PFSK-1 (cell line): ENCODE measurements around the gene NDST1.

Experiments
- FOXP2 ChIP-seq: optimal IDR thresholded peaks from 2 replicates; pipeline ENCODE3; 2011; ENCODE audit warnings: borderline replicate concordance, control low read depth, inconsistent platforms; ENCODE audit not compliant: insufficient read depth; ENCODE audit errors: extremely low read length, extremely low read depth
- POLR2AphosphoS5 ChIP-seq: IDR thresholded peaks from 2 replicates; pipeline ENCODE4 v1.6.1; 2012; ENCODE audit warnings: low read depth, mild to moderate bottlenecking, control low read depth, low read length, moderate library complexity
- SIN3A ChIP-seq: IDR thresholded peaks from 2 replicates; pipeline ENCODE4 v1.6.1; 2012; ENCODE audit warnings: mild to moderate bottlenecking, low read length, moderate library complexity, borderline replicate concordance; ENCODE audit not compliant: insufficient read depth
- TAF1 ChIP-seq: IDR thresholded peaks from 2 replicates; pipeline ENCODE4 v1.6.1; 2012; ENCODE audit warnings: low read length, control low read depth, borderline replicate concordance; ENCODE audit not compliant: insufficient read depth
- TF ChIP-seq, protein P1 (sequence below), 2 experiments: IDR thresholded peaks; 2 replicates each; pipeline versions ENCODE4 v1.6.1 to v1.8.0; 2011 to 2012; ENCODE audit warnings: low read depth in 2 of 2, low read length in 2 of 2, control low read depth in 1 of 2, inconsistent platforms in 1 of 2, mild to moderate bottlenecking in 1 of 2, moderate library complexity in 1 of 2; ENCODE audit not compliant: insufficient read depth in 1 of 2

Gene NDST1

DNA sequence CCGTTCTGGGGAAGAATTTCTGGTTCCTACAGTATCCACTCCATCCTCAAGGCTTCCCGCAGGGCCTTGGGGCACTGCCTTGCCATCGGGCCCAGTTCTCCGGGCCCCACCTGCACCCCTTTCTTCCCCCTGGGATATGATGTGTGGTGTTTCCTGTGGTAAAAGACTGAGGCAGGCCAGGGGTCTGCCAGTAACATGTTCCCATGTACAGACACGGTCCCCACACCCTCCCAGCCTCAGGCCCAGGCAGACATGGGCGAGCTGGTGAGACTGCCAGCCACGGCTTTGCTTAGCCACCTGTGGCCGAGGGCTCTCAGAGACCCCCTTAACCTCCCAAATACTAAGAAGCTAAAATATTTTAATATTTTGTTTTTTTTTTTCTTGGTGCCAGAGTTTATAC is 46.0 kb downstream of the NDST1 start:
- TF ChIP-seq TAF1 (no peak), POLR2AphosphoS5 (no peak)

DNA sequence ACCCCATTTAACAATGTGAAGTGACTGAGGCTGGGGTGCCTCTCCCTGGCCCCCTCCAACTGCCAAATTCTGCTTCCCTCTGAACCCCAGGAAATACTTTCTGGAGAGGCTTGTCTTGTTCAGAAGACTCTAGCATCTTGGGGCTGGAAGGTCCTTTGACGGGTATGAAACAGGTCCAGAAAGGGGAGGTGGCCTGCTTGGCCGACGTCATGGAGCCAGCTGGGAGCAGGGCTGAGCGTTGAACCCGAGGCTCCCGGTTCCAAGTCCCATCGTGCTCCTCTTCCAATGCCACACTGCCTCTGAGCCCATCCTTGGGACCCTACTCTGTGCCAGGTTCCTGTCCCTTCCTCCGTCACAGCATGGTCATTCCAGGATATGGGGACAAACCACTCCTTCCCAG is 46.9 kb downstream of the NDST1 start:
- TF ChIP-seq TAF1 (no peak), POLR2AphosphoS5 (no peak), SIN3A (no peak), FOXP2 (no peak)
- TF ChIP-seq, protein P1, sequence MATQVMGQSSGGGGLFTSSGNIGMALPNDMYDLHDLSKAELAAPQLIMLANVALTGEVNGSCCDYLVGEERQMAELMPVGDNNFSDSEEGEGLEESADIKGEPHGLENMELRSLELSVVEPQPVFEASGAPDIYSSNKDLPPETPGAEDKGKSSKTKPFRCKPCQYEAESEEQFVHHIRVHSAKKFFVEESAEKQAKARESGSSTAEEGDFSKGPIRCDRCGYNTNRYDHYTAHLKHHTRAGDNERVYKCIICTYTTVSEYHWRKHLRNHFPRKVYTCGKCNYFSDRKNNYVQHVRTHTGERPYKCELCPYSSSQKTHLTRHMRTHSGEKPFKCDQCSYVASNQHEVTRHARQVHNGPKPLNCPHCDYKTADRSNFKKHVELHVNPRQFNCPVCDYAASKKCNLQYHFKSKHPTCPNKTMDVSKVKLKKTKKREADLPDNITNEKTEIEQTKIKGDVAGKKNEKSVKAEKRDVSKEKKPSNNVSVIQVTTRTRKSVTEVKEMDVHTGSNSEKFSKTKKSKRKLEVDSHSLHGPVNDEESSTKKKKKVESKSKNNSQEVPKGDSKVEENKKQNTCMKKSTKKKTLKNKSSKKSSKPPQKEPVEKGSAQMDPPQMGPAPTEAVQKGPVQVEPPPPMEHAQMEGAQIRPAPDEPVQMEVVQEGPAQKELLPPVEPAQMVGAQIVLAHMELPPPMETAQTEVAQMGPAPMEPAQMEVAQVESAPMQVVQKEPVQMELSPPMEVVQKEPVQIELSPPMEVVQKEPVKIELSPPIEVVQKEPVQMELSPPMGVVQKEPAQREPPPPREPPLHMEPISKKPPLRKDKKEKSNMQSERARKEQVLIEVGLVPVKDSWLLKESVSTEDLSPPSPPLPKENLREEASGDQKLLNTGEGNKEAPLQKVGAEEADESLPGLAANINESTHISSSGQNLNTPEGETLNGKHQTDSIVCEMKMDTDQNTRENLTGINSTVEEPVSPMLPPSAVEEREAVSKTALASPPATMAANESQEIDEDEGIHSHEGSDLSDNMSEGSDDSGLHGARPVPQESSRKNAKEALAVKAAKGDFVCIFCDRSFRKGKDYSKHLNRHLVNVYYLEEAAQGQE (IDR thresholded peaks at IDR 0.05; ENCODE audit: insufficient read depth in 1 of 2, low read depth in 2 of 2, low read length in 2 of 2) = no peak

DNA sequence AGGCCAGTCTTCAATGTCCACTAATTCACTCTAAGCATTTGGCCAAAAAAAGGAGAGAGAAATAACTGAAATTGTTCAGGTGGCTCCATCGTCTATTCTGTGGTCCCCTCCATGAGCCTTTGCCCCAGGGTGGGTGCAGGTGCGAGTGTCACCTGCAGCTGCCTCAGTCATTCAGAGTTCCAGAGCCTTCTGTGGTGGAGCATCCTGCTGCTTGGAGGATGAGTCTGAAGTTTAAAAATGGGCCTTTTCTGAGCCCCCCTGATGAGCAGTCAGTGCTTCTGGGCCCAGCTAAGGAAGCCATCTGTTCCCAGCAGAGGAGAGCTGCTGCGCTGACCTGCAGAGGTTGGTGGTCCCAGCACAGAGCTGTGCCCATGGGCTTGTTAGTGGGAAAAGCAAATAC is 48.2 kb downstream of the NDST1 start:
- no peak for TF ChIP-seq TAF1
- TF ChIP-seq FOXP2 = no peak
- TF ChIP-seq SIN3A = no peak
- no peak for TF ChIP-seq POLR2AphosphoS5
- TF ChIP-seq, protein P1 (IDR thresholded peaks at IDR 0.05; ENCODE audit: insufficient read depth in 1 of 2, low read depth in 2 of 2, low read length in 2 of 2) = no peak

DNA sequence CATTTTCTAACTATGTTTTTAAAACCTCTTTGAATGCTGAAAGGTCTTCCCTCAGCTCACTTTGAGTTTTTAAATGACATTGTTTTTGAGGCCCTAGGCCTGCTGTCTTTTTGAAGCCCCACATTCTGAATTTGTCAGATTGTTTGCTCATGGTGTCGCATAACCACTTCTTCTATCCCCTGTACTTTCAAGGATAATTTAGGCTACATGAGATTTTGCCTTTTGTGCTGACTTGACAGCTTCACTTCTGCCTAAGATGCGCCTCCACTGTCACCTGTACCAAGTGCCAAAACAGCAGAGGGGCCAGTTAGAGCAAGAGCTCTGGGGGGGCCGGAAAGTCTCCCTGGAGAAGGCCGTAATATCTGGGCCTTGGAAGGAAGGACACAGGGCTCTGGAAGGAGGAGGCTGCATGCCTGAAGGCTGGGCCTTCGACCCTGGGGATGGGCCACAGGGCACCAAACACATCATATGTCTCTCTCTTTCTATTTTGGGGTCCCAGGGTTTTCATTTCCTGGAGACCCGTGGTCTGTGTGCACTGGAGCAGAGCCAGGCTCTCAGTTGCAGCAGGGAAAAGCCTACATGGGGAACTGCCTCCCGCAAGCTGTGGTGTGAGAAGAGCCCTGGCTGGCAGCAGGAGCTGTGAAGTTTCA is 49.1 kb downstream of the NDST1 start:
- no peak for TF ChIP-seq SIN3A

DNA sequence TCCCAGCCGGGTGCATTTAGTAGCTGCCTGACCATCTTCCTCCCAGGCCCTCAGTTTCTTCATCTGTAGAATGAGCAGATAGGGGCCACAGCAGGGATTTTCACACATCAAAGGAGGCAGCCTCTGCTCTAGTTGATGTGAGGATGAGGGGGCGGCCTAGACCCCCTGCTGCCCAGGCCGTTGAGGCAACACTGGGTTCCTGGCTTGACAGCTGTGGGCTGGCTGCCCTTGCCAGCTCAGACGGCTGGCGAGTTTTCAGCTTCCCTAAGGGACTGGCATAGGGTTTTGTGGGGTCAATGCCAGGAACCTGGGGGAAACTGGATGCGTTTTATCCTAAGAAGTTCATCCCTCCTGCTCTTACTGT is 49.6 kb downstream of the NDST1 start:
- no peak for TF ChIP-seq SIN3A
- no peak for TF ChIP-seq TAF1
- TF ChIP-seq POLR2AphosphoS5 = no peak
- TF ChIP-seq, protein P1 (IDR thresholded peaks at IDR 0.05; ENCODE audit: insufficient read depth in 1 of 2, low read depth in 2 of 2, low read length in 2 of 2) = no peak
- no peak for TF ChIP-seq FOXP2

DNA sequence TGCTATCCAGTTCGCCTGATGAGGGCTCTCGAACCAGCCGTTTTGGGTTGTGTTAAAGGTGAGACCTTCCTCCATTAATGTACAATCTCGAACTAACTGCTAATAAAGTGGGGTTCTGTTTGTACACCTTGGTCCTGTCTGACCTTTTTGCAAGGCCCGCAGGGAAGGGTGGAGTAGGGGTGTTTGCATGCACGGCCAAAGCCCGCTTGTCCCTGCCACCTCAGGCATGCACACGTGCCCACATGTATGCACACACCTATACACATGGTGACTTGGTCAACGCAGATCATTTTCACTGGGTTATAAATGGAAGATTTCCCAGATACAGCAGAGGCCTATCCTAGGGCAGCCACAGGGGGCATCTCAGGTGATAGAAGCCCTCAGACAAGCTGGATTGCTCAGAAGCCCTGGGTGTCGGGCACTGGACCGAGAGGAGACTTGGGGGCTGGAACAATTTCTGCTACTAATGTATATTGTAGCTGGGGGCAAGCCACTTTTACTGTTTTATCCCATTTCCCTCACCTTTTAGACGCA is 50.2 kb downstream of the NDST1 start:
- TF ChIP-seq, protein P1 (IDR thresholded peaks at IDR 0.05; ENCODE audit: insufficient read depth in 1 of 2, low read depth in 2 of 2, low read length in 2 of 2) = no peak
- TF ChIP-seq POLR2AphosphoS5 (no peak), FOXP2 (no peak), SIN3A (no peak), TAF1 (no peak)
